RCC 7860 (cell line): ENCODE data around the gene KIAA0040.

Experiments used
- DNase-seq: peaks from one replicate; pipeline ENCODE4 v3.0.0-alpha.2; 2015; ENCODE audit warnings: low spot score
- FAIRE-seq: peaks from 2 replicates; lab custom pipeline; 2012; peaks lifted over from hg19 to GRCh38; lab: Jason Lieb, UNC

Gene KIAA0040

GRCh38 chr1:175192630-175193526 is at the start of gene KIAA0040:
Gene KIAA0040 (minus strand): TSS chr1:175192776. CDS start chr1:175161013, 31,763 bp downstream.
- DNase-seq (peak; percentile 62), FAIRE-seq (no peak)

- FAIRE-seq, result no peak
- no peak for DNase-seq
Observed at GRCh38 chr1:175237389-175237788, 44.8 kb upstream of the KIAA0040 start.

- FAIRE-seq, result no peak
- DNase-seq, result no peak
Observed at GRCh38 chr1:175234639-175235038, 42.1 kb upstream of the KIAA0040 start.

GRCh38 chr1:175232335-175232734 is 39.8 kb upstream of the KIAA0040 start:
- FAIRE-seq (no peak), DNase-seq (no peak)

GRCh38 chr1:175225805-175226129 is 33.2 kb upstream of the KIAA0040 start:
- FAIRE-seq (no peak), DNase-seq (no peak)

- DNase-seq (no peak), FAIRE-seq (no peak)
Observed at GRCh38 chr1:175222296-175222938, 29.8 kb upstream of the KIAA0040 start.

GRCh38 chr1:175221557-175222175 is 29.1 kb upstream of the KIAA0040 start:
- FAIRE-seq, result no peak

GRCh38 chr1:175220853-175221556 is 28.4 kb upstream of the KIAA0040 start:
- no peak for DNase-seq
- FAIRE-seq, result no peak

More at GRCh38 chr1:175221557-175222175, 29.1 kb upstream of the KIAA0040 start:
- peak; percentile 25 for DNase-seq

GRCh38 chr1:175219774-175220173 is 27.2 kb upstream of the KIAA0040 start:
- DNase-seq (no peak), FAIRE-seq (no peak)

- FAIRE-seq (no peak), DNase-seq (no peak)
Observed at GRCh38 chr1:175218786-175219434, 26.3 kb upstream of the KIAA0040 start.

- FAIRE-seq, result no peak
Observed at GRCh38 chr1:175217721-175218531, 25.4 kb upstream of the KIAA0040 start.

GRCh38 chr1:175216444-175216843 is 23.9 kb upstream of the KIAA0040 start:
- no peak for FAIRE-seq
- no peak for DNase-seq

More at GRCh38 chr1:175217721-175218531, 25.4 kb upstream of the KIAA0040 start:
- DNase-seq, result no peak

GRCh38 chr1:175211656-175212055 is 19.1 kb upstream of the KIAA0040 start:
- no peak for DNase-seq
- FAIRE-seq, result no peak

GRCh38 chr1:175210744-175211143 is 18.2 kb upstream of the KIAA0040 start:
- FAIRE-seq (no peak), DNase-seq (no peak)

- FAIRE-seq (no peak), DNase-seq (no peak)
Observed at GRCh38 chr1:175209493-175209921, 16.9 kb upstream of the KIAA0040 start.

GRCh38 chr1:175208773-175209492 is 16.4 kb upstream of the KIAA0040 start:
- no peak for FAIRE-seq
- DNase-seq, result no peak

GRCh38 chr1:175207971-175208370 is 15.4 kb upstream of the KIAA0040 start:
- no peak for DNase-seq
- FAIRE-seq, result no peak

GRCh38 chr1:175206687-175207086 is 14.1 kb upstream of the KIAA0040 start:
- no peak for DNase-seq
- FAIRE-seq, result no peak

GRCh38 chr1:175204330-175204729 is 11.8 kb upstream of the KIAA0040 start:
- FAIRE-seq (no peak), DNase-seq (no peak)
